ENCODE data around the gene RFK.
"Not testable (repeated sequence)": the region's sequence is repeated elsewhere in the genome, so short reads cannot be mapped to it uniquely, and the experiment has no call there.

GRCh38 chr9:76362332-76363031 is 31.7 kb downstream of the RFK start:
- not testable (repeated sequence) for TF ChIP-seq POLR2A, CTCF (IDR thresholded peaks at IDR 0.05)
